HUES48 (cell line): ENCODE measurements around the gene CYP51A1.
"Not testable (repeated sequence)": the region's sequence is repeated elsewhere in the genome, so short reads cannot be mapped to it uniquely, and the experiment has no call there.

Source experiments
- H3K27ac ChIP-seq: one replicate; pipeline ENCODE4 v1.7.0; 2013; ENCODE audit warnings: low read depth, low read length, inconsistent platforms
- H3K27me3 ChIP-seq: 2 replicates; pipeline ENCODE4 v1.6.1; 2013; ENCODE audit warnings: mild to moderate bottlenecking, low read length; ENCODE audit not compliant: control insufficient read depth, insufficient read depth
- H3K36me3 ChIP-seq: 2 replicates; pipeline ENCODE4 v1.6.1; 2013; ENCODE audit warnings: low read length; ENCODE audit not compliant: control insufficient read depth, insufficient read depth
- H3K4me1 ChIP-seq: 2 replicates; pipeline ENCODE4 v1.6.1; 2013; ENCODE audit warnings: mild to moderate bottlenecking, low read length; ENCODE audit not compliant: control insufficient read depth, insufficient read depth
- H3K4me3 ChIP-seq: 2 replicates; pipeline ENCODE4 v1.5.1; 2013; ENCODE audit warnings: mild to moderate bottlenecking, low read depth, low read length
- H3K9ac ChIP-seq: 2 replicates; pipeline ENCODE4 v1.6.1; 2013; ENCODE audit warnings: mild to moderate bottlenecking, low read depth, low read length, moderate library complexity
- H3K9me3 ChIP-seq: 2 replicates; pipeline ENCODE4 v1.6.1; 2013; ENCODE audit warnings: low read length; ENCODE audit not compliant: control insufficient read depth, insufficient read depth

Gene CYP51A1

GRCh38 chr7:92121681-92122080 is 12.6 kb downstream of the CYP51A1 start:
- no peaks in the 10 kb centered on the region for H3K4me1 ChIP-seq
- no peak overlapping the region for H3K27ac ChIP-seq
- no peak overlapping the region for H3K4me3 ChIP-seq
- H3K9me3 ChIP-seq, result no peaks in the 10 kb centered on the region
- H3K27me3 ChIP-seq, result no peaks in the 10 kb centered on the region
- H3K9ac ChIP-seq, result no peak overlapping the region
- H3K36me3 ChIP-seq, result peaks cover 95% of the 10 kb centered on the region

- Histone ChIP-seq H3K36me3 (peaks cover 96% of the 10 kb centered on the region), H3K9ac (no peak overlapping the region), H3K4me1 (no peaks in the 10 kb centered on the region)
Measured at GRCh38 chr7:92119213-92119759, 15.0 kb downstream of the CYP51A1 start.

GRCh38 chr7:92116949-92117348 is 17.3 kb downstream of the CYP51A1 start:
- H3K4me3 ChIP-seq, result no peak overlapping the region

More at GRCh38 chr7:92119213-92119759, 15.0 kb downstream of the CYP51A1 start:
- no peaks in the 10 kb centered on the region for H3K9me3 ChIP-seq
- no peak overlapping the region for H3K27ac ChIP-seq
- no peak overlapping the region for H3K4me3 ChIP-seq
- no peaks in the 10 kb centered on the region for H3K27me3 ChIP-seq

GRCh38 chr7:92115821-92116220 is 18.5 kb downstream of the CYP51A1 start:
- Histone ChIP-seq H3K27ac (no peak overlapping the region), H3K4me1 (no peaks in the 10 kb centered on the region), H3K36me3 (peaks cover 92% of the 10 kb centered on the region), H3K27me3 (no peaks in the 10 kb centered on the region), H3K9me3 (no peaks in the 10 kb centered on the region), H3K9ac (no peak overlapping the region), H3K4me3 (no peak overlapping the region)

More at GRCh38 chr7:92116949-92117348, 17.3 kb downstream of the CYP51A1 start:
- no peak overlapping the region for H3K9ac ChIP-seq
- H3K4me1 ChIP-seq, result no peaks in the 10 kb centered on the region
- H3K27me3 ChIP-seq, result no peaks in the 10 kb centered on the region
- H3K36me3 ChIP-seq, result peaks cover 92% of the 10 kb centered on the region
- no peak overlapping the region for H3K27ac ChIP-seq
- H3K9me3 ChIP-seq, result no peaks in the 10 kb centered on the region

- H3K9ac ChIP-seq, result no peak overlapping the region
- peaks cover 79% of the 10 kb centered on the region for H3K36me3 ChIP-seq
- no peak overlapping the region for H3K4me3 ChIP-seq
- no peaks in the 10 kb centered on the region for H3K4me1 ChIP-seq
- no peaks in the 10 kb centered on the region for H3K27me3 ChIP-seq
- H3K27ac ChIP-seq, result no peak overlapping the region
- H3K9me3 ChIP-seq, result no peaks in the 10 kb centered on the region
Measured at GRCh38 chr7:92110857-92111256, 23.4 kb downstream of the CYP51A1 start.

GRCh38 chr7:92108821-92109220 is 25.5 kb downstream of the CYP51A1 start:
- Histone ChIP-seq H3K27ac (no peak overlapping the region), H3K36me3 (peaks cover 67% of the 10 kb centered on the region)

GRCh38 chr7:92102862-92103261 is 31.4 kb downstream of the CYP51A1 start:
- H3K9ac ChIP-seq, H3K27me3 ChIP-seq, H3K4me3 ChIP-seq, H3K9me3 ChIP-seq, H3K4me1 ChIP-seq, H3K27ac ChIP-seq: not testable (repeated sequence)
- H3K36me3 ChIP-seq, result peaks cover 58% of the 10 kb centered on the region

More at GRCh38 chr7:92108821-92109220, 25.5 kb downstream of the CYP51A1 start:
- Histone ChIP-seq H3K4me3 (no peak overlapping the region), H3K27me3 (no peaks in the 10 kb centered on the region), H3K9ac (no peak overlapping the region), H3K9me3 (no peaks in the 10 kb centered on the region), H3K4me1 (no peaks in the 10 kb centered on the region)

- no peak overlapping the region for H3K27ac ChIP-seq
- H3K9me3 ChIP-seq, result no peaks in the 10 kb centered on the region
- peaks cover 73% of the 10 kb centered on the region for H3K36me3 ChIP-seq
- H3K9ac ChIP-seq, result no peak overlapping the region
- H3K27me3 ChIP-seq, result no peaks in the 10 kb centered on the region
- H3K4me3 ChIP-seq, result no peak overlapping the region
- no peaks in the 10 kb centered on the region for H3K4me1 ChIP-seq
Measured at GRCh38 chr7:92100534-92100933, 33.7 kb downstream of the CYP51A1 start.

GRCh38 chr7:92095380-92095779 is 38.9 kb downstream of the CYP51A1 start:
- Histone ChIP-seq H3K4me3 (no peak overlapping the region), H3K4me1 (no peaks in the 10 kb centered on the region), H3K27me3 (no peaks in the 10 kb centered on the region), H3K27ac (no peak overlapping the region), H3K36me3 (peaks cover 64% of the 10 kb centered on the region), H3K9ac (no peak overlapping the region), H3K9me3 (no peaks in the 10 kb centered on the region)

GRCh38 chr7:92092210-92092609 is 42.1 kb downstream of the CYP51A1 start:
- Histone ChIP-seq H3K27ac (no peak overlapping the region), H3K4me3 (no peak overlapping the region), H3K4me1 (no peaks in the 10 kb centered on the region), H3K27me3 (no peaks in the 10 kb centered on the region), H3K9me3 (no peaks in the 10 kb centered on the region), H3K36me3 (peaks cover 60% of the 10 kb centered on the region), H3K9ac (no peak overlapping the region)

- Histone ChIP-seq H3K4me3 (no peak overlapping the region), H3K9ac (no peak overlapping the region), H3K4me1 (no peaks in the 10 kb centered on the region), H3K9me3 (no peaks in the 10 kb centered on the region), H3K36me3 (peaks cover 73% of the 10 kb centered on the region), H3K27me3 (no peaks in the 10 kb centered on the region), H3K27ac (no peak overlapping the region)
Measured at GRCh38 chr7:92088266-92088665, 46.0 kb downstream of the CYP51A1 start.
